NCI-H2227 (cell line): ENCODE results near the gene PDZK1IP1.
A peak's percentile ranks its signal among the peaks of the same experiment; 100 is the strongest.
"Not testable (repeated sequence)": the region's sequence is repeated elsewhere in the genome, so short reads cannot be mapped to it uniquely, and the experiment has no call there.

Experiments used
- DNase-seq: peaks from one replicate; lab custom pipeline; 2025; ENCODE audit not compliant: unreplicated experiment; lab: John Stamatoyannopoulos, UW

Gene PDZK1IP1

DNA sequence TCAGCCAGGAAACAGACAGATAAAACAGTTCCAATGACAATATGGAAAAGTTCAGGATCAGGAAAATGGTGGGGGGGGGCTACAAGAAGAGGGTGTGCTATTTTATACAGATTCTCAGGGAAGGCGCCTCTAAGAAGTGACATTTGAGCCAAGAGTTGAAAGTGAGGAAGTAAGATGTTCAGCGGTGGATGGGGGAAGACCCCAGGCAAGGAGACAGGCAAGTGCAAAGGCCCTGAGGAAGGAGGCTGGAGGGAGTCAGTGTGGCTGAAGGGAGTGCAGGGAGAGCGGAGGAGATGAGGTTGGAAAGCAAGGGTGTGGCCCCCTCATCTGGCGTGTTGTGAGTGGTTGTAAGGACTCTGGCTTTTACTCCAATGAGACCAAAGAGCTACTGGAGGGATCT is 8.4 kb upstream of the PDZK1IP1 start:
- DNase-seq, result no peak

DNA sequence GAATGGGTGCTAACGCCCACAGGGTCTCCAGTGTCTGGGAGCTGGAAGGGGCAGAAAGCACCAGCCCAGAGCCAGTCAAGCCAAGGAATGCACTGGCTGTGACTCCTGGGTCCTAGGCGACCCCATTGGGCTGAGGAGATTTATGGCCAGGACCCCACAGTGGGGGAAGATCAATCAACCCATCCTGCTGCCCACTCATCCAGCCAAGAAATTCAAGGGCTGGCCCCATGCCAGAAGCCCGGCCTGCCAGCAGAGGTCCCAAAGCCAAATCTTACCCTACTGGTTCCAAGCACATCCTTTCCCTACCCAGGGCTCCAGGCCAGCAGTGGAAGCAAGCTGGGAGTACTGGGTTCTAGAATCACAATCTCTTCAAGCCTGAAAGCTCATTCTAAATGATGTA is 6.8 kb upstream of the PDZK1IP1 start:
- no peak for DNase-seq

DNA sequence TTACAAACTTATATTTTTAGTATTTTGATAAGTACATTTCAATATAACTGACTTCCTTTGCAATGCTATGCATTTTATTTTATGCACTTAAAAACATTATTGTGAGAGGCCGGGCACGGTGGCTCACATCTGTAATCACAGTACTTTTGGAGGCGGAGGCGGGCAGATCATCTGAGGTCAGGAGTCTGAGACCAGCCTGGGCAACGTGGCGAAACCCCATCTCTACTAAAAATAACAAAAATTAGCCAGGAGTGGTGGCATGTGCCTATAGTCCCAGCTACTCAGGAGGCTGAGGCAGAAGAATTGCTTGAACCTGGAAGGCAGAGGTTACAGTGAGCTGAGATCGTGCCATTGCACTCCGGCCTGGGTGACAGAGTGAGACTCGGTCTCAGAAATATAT is 6.1 kb upstream of the PDZK1IP1 start:
- not testable (repeated sequence) for DNase-seq

DNA sequence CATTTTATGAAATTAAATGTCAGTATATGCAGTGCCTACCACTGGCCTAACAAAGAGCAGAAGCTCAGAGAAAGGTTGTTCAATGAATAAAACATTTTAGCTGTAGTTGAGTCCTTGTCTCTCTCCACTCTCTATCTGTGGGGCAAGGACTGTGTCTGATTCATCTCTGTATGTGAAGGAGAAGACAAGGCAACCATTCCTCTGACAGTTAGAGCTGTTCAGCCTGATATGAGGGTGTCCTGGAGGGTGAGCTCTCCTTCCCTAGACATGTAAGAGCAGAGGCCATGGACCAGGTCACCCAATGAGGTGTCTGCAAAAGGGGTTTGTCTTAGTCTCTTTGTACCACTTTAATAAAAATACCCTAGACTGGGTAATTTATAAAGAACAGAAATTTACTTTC is 4.5 kb upstream of the PDZK1IP1 start:
- DNase-seq, result no peak

DNA sequence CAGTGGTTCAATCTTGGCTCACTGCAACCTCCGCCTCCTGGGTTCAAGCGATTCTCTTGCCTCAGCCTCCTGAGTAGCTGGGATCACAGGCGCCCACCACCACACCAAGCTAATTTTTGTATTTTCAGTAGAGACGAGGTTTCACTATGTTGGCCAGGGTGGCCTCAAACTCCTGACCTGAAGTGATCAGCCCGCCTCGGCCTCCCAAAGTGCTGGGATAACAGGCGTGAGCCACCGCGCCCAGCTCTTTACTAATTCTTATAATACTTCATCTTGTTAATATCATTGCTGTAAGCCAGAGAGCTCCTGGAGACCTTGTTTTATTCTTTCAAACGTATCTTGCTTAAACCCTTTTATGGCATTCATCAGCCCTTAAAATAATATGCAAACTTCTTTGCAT is 3.7 kb upstream of the PDZK1IP1 start:
- DNase-seq, result not testable (repeated sequence)

DNA sequence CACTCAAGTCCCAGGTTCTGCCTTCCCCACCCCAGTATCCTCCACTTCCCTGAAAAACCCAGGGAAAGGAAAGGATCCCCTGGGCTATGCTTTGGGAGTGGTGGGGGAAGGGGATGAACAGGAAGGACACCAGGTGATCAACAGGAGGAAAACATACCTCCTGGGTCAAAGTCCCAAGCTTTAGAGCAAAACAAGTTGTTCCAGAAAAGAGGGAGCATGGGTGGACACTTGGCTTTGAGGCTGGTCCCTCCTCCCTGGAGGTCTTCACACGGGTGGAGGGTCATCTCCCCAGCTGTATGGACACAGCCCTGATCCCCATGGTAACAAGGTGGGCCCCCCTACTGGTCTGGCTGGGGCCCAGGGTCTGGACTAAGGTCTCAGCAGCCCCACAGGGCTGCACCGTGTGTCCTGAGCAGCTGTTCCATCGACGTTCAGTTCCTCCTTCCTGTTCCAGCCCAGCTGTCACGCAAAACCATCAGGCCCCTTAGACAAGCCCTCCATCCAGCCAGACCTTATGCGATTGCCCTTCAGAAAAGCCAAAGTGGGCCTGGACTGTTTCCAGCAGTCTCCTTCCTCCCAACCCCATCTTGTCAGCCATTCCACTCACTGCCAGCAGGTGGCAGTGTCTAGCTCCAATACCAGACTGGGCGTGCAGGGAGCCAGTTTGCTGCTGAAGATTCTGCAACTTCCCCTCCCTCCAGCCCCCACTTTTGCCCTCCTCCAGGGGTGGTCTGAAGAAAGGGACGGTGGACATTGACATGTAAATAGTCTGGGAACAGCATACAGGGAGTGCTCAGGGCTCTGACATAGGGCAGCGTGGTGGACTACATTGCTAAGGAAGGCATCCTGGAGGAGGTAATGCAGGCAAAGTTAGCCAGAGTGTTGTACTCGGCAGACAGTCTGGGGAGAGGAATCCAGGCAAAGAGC is 2.9 kb upstream of the PDZK1IP1 start:
- peak; percentile 84 for DNase-seq

DNA sequence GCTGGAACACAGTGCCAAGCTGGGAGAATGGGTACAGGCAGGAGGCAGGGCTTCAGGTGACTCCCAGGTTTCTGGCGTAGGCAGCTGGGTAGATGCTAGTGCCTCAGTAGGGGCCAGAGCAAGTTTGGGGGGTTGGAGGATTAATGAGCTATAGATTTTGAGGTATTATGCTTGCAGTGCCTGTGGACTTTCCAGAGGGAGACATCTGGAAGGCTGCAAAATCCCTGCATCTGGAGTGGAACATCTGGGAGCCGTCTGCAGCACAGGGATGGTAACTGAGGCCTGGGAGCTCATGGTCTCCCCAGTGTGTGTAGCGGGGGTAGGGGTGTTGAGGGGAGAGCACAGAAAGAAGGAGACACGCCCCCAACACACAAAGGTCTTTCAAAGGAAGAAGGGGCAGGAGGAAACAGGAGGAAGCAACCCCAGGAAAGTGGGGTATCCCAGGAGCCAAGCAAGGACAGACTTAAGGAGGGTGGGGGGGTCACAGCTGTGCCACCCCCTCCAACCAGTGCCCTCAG is 2.2 kb upstream of the PDZK1IP1 start:
- DNase-seq, result no peak

DNA sequence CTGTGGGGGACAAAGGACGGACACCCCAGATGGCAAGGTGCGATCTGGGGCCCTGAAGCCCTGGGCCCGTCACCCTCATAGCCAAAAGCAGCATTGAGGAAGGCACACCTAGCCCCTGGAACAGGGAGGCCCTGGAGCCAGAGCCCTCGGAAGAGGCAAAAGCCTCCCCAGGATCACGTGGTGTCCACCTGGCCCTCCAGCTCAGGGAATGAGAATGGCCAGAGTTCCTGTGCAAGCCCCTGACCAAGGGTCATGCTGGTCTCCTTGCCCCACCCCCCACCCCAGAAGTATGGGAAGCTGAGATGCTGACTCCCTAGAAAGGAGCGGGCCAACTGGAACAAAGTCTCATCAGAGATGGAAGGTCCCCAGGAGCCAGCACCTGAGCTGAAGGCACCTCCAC is 1.0 kb upstream of the PDZK1IP1 start:
- DNase-seq, result no peak

DNA sequence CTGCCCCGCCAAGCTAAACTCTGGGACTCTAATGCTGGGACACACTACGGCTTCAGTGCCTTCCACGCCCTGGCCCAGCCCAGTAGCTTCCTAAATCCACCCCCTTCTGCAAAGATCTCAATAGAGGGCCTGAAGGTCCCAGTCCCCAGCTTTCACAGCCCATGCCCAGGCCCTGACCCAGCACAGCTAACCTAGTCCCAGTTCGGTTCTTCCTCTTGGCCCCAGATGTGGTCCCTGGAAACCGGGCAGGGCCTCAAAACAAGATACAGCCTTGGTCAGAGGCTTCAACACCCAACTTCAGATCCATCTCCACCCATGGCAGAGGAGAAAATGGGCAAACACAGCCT is 646 bp upstream of the PDZK1IP1 start:
- no peak for DNase-seq

DNA sequence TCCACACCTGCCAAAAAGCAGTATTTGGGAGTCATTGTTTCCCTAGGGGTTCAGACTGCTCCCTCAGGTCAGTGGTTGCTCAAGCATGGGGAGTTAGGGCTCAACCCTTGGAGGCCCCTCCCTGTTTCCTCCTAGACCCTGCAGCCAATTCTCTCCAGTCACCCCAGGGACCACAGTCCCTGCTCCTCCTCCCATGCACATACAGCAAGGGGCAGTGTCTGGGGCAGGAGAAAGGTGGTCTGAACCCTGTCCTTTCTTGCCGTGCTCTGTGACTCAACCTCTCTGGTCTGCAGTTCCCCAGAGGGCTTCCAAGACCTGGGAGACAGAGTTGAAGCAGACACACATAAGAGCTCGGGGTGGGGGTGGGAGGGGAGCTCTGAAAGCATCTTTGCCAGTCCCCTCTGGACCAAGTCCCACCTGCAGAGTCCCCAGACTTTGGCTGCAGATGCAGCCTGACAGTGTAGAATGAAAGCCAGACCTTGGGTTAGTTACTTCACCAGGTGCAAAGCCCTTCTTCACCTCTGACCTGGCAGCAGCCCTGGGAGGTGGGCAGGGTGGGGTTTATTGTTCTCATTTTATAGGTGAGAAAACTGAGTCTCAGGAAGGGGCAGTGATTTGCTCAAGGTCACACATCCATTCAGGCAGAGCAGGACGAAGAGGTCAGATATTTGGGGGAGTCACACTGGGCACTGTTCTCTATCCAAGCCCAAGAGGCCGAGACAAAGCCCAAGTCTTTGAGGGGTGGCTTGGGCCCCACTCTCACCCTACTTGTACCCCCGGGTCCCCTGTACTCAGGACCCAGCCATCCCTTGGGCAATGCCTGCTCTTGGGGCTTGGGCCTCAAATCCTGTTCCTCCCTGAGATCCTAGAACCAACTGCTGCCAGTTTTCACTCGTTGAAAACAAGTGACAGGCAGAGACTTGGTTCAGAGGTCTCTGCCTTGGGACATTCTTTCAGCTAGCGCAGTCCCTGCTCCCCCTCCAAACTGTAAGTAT is 748 bp downstream of the PDZK1IP1 start:
- no peak for DNase-seq

DNA sequence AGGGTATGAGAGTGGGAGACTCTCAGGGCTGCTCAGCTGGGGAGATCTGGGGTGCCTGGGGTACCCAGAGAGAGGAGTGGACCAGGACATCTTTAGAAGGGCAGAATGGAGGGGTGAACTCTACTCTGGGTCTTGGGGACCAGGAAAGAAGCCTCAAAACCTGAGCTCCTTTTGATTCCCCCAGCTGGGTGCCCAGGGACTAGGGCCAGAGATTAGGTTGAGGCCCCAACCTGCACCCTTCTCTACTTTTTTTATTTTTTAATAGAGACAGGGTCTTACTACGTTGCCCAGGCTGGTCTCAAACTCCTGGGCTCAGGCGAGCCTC is 1.9 kb downstream of the PDZK1IP1 start:
- DNase-seq, result no peak

DNA sequence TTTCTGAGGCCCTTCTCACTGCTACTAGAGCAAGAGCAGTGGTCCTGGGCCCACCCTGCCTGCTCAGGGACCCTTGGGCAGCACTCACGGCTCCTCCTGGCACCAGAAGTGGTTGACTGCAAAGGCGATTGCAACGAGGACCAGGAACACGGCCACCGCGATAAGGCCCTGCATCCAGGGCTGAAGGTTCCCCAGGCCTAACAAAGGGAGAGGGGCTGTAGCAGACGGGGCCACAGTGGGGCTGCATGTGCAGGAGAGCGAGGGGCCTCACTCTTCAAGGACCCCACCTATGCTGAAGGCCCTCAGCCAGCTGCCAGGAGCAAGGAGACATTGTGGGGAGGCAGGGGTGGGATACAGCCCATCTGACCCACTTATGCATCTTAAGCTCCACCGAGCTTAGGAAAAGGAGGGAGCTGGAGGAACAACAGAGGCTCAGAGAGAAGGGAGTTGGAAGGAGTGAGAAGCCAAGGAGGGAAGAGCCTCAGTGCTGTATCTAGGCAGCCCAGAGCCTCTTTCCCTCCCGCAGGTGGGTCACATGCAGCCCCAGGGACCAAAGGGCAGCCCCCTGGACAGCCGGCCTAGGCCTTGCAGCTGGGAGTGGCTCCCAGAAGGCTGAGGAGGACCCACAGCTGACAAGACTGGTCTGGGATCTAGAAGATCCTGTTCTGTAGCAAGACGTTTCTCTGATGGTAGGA is 2.5 kb downstream of the PDZK1IP1 start:
- DNase-seq, result no peak

DNA sequence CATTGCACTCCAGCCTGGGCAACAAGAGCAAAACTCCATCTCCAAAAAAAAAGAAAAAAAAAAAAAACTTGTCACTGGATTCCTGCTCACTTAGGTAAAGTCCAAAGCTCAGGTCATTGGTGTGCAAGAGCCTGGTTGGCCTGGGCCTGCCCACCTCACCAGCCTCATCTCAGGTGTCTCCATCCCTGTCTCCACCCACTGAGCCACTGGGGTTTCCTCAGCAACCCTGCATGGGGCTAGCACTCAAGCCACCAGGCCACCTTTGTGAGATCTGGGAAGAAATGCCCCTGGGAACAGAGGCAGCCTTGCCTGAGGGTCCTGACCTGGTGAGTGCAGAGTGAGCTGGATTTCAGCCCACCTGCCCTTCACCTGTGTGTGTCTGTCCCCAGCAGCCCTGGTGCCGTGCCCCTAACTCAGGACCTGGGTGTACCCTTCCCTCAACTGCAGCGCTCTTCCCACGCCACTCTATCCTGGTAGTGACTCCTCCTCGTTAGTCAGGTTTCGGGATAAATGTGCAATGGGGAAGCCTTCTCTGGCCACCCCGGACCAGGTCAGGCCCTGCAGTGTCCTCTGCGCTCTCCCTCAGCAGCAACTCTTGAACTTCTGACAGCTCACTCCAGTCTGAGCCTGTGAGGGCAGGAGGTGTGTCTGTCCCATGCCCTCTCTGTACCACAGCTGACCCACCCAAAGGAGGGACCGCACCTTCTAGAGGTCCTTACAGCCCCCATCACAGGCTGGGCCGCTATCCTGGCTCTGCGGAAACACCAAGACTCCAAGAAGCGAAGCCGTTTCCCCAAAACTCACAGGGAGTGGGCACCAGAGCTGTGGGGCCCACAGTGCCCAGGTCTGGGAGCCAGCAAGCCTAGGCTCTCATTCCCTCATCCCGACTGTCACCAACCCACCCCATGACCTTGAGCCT is 3.3 kb downstream of the PDZK1IP1 start:
- no peak for DNase-seq

DNA sequence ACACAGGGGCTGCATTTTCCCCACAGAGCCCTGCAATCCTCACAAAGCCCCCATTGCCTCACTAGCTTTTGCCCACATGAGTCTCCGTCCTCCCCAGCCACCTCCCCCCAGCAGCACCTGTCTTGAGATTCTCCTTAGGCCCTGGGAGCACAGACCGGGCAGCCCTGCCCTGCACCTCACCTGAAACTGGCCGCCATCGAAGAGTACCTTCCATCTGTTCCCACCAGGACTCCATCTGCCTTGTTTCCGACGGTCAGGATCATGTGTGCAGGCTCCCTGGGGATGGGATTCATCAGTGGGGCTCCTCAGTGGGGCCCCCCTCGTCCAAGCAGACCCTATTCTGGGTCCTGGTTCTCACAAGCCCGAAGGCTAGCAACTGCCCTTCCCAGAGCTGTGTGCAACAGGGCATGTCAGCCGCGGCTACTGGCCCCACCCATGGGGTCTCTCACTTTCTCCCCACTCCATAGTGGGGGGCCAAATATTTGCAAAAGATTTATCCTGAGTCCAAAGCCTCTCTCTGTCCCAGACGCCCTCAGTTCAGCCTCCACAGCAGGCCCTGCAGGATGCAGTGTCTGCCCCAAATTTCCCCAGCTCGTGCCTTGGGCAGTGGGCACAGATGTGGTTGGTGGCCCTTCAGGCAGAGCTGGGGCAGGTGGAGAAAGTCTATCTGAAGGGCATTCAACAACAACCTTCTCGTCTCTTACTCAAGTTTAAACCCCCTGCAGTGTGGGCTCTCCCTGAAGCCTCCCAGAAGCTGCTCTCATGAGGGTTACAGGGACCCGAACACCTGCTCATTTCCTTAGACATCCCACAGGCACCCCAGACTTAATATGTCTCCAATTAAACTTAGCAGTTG is 4.8 kb downstream of the PDZK1IP1 start:
- DNase-seq, result no peak

DNA sequence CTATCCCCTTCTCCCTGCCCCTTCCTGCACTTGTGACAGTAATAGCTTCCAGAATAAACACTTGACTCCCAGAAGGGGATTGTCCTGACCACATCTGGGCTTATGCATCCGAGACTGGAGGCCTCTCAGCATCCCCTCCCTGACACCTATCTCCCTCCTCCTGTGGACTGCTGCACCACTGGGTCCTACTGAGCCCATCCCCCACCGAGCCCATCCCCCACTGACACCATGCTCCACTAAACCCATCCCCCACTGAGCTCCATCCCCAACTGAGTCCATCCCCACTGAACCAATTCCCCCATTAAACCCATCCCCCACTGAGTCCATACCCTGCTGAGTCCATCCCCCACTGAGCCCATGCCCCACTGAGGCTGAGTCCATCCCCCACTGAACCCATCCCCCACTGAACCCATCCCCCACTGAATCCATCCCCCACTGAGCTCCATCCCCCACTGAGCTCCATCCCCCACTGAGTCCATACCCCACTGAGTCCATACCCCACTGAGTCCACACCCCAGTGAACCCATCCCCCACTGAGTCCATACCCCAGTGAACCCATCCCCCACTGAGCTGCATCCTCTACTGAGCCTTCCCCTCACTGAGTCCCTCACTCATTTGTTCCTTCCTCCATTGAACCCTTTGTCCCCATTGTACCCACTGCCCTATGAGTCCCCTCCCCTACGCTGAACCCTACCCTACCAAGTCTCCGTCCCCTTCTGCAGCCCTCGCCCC is 5.6 kb downstream of the PDZK1IP1 start:
- no peak for DNase-seq

DNA sequence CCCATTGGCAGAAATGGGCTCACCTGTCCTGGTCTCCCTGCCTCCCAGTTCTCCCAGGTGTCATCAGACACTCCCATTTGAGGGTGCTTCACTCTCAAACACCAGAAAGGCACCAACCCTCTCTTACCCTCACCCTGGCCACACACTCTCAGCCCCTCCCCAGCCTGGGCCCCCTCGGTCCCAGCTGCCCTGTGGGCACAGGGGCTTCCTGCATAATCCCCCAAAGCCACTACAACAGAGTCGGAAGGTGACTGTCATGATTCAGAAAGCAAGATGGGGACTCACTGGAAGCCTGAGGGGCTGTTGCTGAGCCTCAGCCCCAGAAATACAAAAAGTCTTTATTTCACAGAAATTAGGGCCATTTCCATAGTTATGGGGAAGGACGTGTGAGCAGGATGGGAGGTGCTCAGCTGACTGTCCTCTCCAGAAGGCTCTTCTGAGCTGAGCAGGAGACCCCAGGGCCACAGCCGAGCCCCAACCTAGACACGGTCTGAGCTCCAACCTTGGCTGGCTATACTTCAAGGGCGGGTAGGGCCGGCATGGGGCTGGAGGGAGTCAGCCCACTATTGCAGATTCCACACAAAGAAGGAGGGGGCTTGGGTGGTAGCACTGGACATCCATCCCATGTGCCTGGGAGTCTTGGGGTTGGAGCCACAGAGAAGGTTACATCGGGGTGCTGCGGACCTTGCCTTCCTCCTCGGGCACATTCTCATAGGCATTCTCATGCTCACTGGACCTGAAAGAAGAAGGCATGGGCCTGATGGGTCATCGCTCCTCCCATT is 6.3 kb downstream of the PDZK1IP1 start:
- DNase-seq, result no peak

DNA sequence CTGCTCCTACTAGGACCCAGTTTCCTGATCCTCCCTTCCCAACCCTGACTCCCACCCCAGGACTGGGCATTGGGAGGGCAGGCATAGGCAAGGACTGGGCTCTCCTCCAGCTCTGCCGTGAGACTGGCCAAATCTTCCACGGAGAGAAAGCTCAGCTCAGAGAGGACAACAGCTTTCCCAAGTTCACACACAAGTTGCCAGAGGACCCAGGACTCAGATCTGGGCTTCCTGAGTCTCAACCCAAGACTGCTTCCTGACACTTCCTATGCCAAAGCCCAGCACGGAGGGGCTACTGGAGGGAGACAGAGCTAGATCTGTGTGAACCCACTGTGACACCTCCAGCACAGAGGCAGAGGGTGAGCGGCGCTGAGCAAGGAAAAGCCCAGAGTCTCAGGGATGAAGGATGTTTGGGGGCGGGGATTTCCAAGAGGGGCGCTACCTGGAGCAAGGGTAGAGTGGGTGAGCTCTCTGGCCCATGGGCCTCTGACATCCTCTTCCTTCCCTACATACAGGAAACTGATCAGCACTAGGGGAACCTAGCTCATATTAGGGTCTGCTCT is 7.1 kb downstream of the PDZK1IP1 start:
- no peak for DNase-seq
